Measurements from ENCODE around the gene PNKD.

GRCh38 chr2:218347172-218347571 lies 76.9 kb downstream of the PNKD start:
- TF ChIP-seq, protein P1, sequence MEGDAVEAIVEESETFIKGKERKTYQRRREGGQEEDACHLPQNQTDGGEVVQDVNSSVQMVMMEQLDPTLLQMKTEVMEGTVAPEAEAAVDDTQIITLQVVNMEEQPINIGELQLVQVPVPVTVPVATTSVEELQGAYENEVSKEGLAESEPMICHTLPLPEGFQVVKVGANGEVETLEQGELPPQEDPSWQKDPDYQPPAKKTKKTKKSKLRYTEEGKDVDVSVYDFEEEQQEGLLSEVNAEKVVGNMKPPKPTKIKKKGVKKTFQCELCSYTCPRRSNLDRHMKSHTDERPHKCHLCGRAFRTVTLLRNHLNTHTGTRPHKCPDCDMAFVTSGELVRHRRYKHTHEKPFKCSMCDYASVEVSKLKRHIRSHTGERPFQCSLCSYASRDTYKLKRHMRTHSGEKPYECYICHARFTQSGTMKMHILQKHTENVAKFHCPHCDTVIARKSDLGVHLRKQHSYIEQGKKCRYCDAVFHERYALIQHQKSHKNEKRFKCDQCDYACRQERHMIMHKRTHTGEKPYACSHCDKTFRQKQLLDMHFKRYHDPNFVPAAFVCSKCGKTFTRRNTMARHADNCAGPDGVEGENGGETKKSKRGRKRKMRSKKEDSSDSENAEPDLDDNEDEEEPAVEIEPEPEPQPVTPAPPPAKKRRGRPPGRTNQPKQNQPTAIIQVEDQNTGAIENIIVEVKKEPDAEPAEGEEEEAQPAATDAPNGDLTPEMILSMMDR (IDR thresholded peaks at IDR 0.05): no peak
- no peak for TF ChIP-seq POLR2A (IDR thresholded peaks at IDR 0.05)

Data from heart left ventricle (tissue), 13 donors.